Heart left ventricle (tissue), 16 donors: ENCODE data around the gene GRK5. TPM values are rescaled to one million over a fixed set of nuclear protein-coding genes. Genes with fewer than 3 reads are reported as not detected.

Experiments used
- ATAC-seq, 4 donors: fragments of 200-7000 bp; cut with Tn5 transposase; one replicate each; pipeline ENCODE4 v1.9.1; 2020 to 2022; ENCODE audit warnings: moderate library complexity in 4 of 4, mild to moderate bottlenecking in 3 of 4, moderate number of reproducible peaks in 1 of 4
- DNase-seq, 5 donors: peaks; one replicate each; pipeline ENCODE4 v3.0.0-alpha.2; 2020
- H3K27ac ChIP-seq, 12 donors: fragments of 200-600 bp; sonication (generic) in 4 of 12; one replicate each; pipeline versions ENCODE4 v1.5.0 to v1.8.0; 2016 to 2022; ENCODE audit warnings: mild to moderate bottlenecking in 2 of 12
- H3K27me3 ChIP-seq, 9 donors: fragments of 200-600 bp; sonication (generic) in 2 of 9; one replicate each; pipeline versions ENCODE4 v1.5.1 to v1.8.0; 2016 to 2022; ENCODE audit warnings: mild to moderate bottlenecking in 3 of 9
- H3K36me3 ChIP-seq, 9 donors: fragments of 200-600 bp; sonication (generic) in 2 of 9; one replicate each; pipeline versions ENCODE4 v1.5.0 to v1.8.0; 2018 to 2022; ENCODE audit warnings: mild to moderate bottlenecking in 2 of 9
- H3K4me1 ChIP-seq, 12 donors: fragments of 200-600 bp; sonication (generic) in 4 of 12; one replicate each; pipeline versions ENCODE4 v1.5.0 to v1.8.0; 2016 to 2022; ENCODE audit warnings: mild to moderate bottlenecking in 3 of 12
- H3K4me3 ChIP-seq, 12 donors: fragments of 200-600 bp; sonication (generic) in 4 of 12; one replicate each; pipeline versions ENCODE4 v1.5.0 to v1.8.0; 2017 to 2022; ENCODE audit warnings: mild to moderate bottlenecking in 9 of 12, moderate library complexity in 4 of 12
- H3K9me3 ChIP-seq, 12 donors: fragments of 200-600 bp; sonication (generic) in 4 of 12; one replicate each; pipeline versions ENCODE4 v1.5.0 to v1.8.0; 2016 to 2022; ENCODE audit warnings: mild to moderate bottlenecking in 1 of 12
- POLR2A ChIP-seq, 2 donors: fragments of 450-650 bp; IDR thresholded peaks; one replicate each; pipeline ENCODE4 v1.6.1; 2017; ENCODE audit warnings: antibody characterized with exemption in 2 of 2, mild to moderate bottlenecking in 2 of 2, moderate library complexity in 2 of 2
- WGBS, 4 donors: extraction: QIAGEN DNeasy Blood & Tissue Kit in 2 of 4; methylation state at CpG; one replicate each; pipeline versions ENCODE4 v1.1.5 to v1.1.7; 2013 to 2018; 5-methylcytosine and 5-hydroxymethylcytosine counted together
- intact Hi-C, 10 donors: fragments of 100-400 bp; cut with DNase I; formaldehyde crosslinking; loops; one replicate each; pipeline versions ENCODE4 v1.11.1 to v1.14.2; 2022
- polyA plus RNA-seq, 2 donors: library from polyadenylated mRNA; stranded (reverse); fragments of 200-250 nt; gene quantifications; one replicate each; pipeline ENCODE4 v1.2.3, GENCODE V29; 2013
- total RNA-seq, 9 donors: library from RNA; depleted of rRNA in 2 of 9; stranded (reverse); fragments of >200 nt in 2 of 9; fragmentation: NEBNext Ultra II Directional in 3 of 9; extraction: Animal tissue kit (Norgen Biotek cat#: 25700) in 3 of 9; gene quantifications; one replicate each; pipeline versions ENCODE4 v1.1.0 to v1.2.4, GENCODE V29; 2016 to 2023
- TF ChIP-seq, protein P1 (sequence below), 12 donors: fragments of 200-600 bp; sonication (generic) in 4 of 12; IDR thresholded peaks; one replicate each; pipeline versions ENCODE4 v1.5.0 to v1.8.0; 2018 to 2022; ENCODE audit warnings: antibody characterized with exemption in 12 of 12, mild to moderate bottlenecking in 5 of 12
- donor health status: ischemic (EF 13 %, LVEDD 7.1; RV severe dilation, severe dysfunction).
- donor health status: healthy with polysubstance abuse.
- donor health status: DM: no; HTN: yes; CAD: no.
- donor health status: DM: no; HTN: no; CAD: no.
- donor health status: ischemic (EF 25% LVEDD 6.9; RV normal size, moderate dysfunction).
- donor health status: ischemic (EF 25% LVEDD 5.7; RV mildly dilated, moderate dysfunction).
- donor health status: healthy.
- donor health status: DM: yes; HTN: yes; CAD: no.
- donor health status: ischemic (EF 35%, LVEDD 5.7; RV mildly dilated, moderate dysfunction).
- donor health status: nonischemic (EF 11% LVEDD 7.7; RV severe dilation, severe dysfunction).
- donor health status: DM: yes; HTN: yes; CAD: no.
- donor health status: PGD.
- donor health status: ischemic (EF 29% LVEDD 5.4; RV normal size, mild dysfunction).
- donor health status: nonischemic (EF 23%, LVEDD 6.1; RV moderate dilation, normal function).

The GRK5 gene
- total and polyA plus RNA-seq, 11 donors = 13.1 to 58.0 (median 30.2) TPM

DNA sequence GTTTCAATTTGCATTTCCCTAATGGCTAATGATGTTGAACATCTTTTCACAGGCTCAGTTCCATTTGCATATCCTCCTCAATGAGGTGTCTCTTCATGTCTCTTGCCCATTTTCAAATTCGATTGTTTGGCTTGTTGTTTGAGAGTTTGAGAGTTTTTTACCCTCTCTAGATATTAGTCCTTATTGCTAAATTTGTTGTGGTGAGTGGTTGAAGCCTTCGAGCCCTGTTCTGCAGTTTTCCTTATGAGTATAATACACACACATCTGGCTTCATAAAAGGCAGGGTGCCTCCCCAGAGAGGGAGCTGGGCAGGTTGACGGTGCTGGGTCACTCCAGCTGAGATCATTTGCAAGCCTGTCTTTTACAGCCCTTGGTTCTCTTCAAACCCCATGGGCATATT, 270.1 kb downstream of the GRK5 start:
- ATAC-seq (no peak), DNase-seq (no peak)
- Histone ChIP-seq H3K27ac (no peak overlapping the region), H3K4me3 (no peak overlapping the region), H3K36me3 (no peaks in the 10 kb centered on the region), H3K4me1 (peaks cover 0 to 15% (median 0%) of the 10 kb centered on the region in 12 donors), H3K27me3 (peaks cover 0 to 5% (median 0%) of the 10 kb centered on the region in 9 donors), H3K9me3 (no peaks in the 10 kb centered on the region)
- 73 to 80% (median 75%) methylated on average over 3 of the region's 3 CpGs for WGBS, 4 donors
- TF ChIP-seq POLR2A (IDR thresholded peaks at IDR 0.05) = no peak
- TF ChIP-seq, protein P1, sequence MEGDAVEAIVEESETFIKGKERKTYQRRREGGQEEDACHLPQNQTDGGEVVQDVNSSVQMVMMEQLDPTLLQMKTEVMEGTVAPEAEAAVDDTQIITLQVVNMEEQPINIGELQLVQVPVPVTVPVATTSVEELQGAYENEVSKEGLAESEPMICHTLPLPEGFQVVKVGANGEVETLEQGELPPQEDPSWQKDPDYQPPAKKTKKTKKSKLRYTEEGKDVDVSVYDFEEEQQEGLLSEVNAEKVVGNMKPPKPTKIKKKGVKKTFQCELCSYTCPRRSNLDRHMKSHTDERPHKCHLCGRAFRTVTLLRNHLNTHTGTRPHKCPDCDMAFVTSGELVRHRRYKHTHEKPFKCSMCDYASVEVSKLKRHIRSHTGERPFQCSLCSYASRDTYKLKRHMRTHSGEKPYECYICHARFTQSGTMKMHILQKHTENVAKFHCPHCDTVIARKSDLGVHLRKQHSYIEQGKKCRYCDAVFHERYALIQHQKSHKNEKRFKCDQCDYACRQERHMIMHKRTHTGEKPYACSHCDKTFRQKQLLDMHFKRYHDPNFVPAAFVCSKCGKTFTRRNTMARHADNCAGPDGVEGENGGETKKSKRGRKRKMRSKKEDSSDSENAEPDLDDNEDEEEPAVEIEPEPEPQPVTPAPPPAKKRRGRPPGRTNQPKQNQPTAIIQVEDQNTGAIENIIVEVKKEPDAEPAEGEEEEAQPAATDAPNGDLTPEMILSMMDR (IDR thresholded peaks at IDR 0.05) = no peak
- intact Hi-C loops = no loop called here

DNA sequence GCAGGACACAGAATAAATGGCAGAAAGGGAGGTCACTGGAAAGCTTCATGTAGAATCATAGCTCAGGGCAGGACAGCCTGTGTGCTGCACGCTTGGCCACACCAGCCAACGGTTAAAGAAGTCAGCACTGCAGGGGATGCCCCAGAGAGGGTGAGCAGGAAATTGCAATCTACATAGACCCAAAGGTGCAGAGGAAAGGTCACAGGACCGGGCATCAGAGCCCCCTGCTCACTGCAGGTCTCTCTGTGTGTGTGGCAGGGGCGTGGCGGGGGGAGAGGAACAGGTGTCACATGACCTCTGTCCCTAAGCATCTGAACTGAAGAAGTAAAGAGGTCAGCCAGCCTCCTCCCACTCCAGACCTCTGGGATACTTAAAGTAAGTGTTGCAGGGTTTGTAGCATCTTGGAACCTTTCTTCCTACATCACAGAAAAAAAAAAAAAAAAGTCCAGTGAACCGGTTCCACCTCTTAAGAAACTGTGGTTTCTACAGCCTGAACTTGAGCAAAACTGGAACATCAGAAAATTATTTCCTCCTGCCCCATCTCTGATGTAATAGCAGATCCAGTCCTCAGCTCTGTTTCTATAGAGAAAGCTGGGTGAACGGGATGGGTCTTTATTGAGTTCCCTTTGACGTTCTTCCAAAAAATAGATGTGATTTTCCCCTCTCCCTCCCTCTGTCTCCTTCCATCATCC, 270.9 kb downstream of the GRK5 start:
- Histone ChIP-seq H3K4me3 (no peak overlapping the region), H3K27me3 (peaks cover 0 to 5% (median 0%) of the 10 kb centered on the region in 9 donors), H3K4me1 (peaks cover 0 to 15% (median 0%) of the 10 kb centered on the region in 12 donors), H3K9me3 (no peaks in the 10 kb centered on the region), H3K27ac (no peak overlapping the region), H3K36me3 (no peaks in the 10 kb centered on the region)
- no peak for DNase-seq
- intact Hi-C loops = no loop called here
- TF ChIP-seq, protein P1 (IDR thresholded peaks at IDR 0.05) = no peak
- TF ChIP-seq POLR2A (IDR thresholded peaks at IDR 0.05) = no peak
- ATAC-seq = no peak
- 61 to 76% (median 68%) methylated on average over 8 of the region's 8 CpGs for WGBS, 4 donors

DNA sequence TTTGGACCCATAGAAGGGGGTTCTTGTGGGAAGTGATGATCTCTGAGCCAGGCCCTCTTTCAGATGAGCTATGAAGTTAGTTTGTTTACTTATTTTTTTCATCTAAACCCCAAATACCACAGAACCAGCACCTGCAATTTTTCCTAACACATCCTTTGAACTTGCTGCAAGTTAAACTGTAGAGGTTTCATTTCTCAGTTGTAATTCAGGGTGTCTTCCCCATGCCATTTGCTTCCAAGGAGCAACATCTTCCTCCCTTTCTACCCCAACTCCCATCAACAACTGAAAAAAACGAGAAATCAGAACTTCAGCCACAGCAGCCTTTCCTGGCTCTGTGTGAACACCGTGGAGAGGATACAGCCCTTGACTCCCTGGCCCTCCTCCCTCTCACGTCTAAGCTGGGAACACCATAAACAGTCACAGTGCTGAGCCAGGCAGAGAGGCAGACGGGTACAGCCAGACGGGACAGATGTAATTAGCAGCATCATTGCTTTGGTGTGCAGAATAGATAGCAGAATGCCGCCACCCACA, 271.5 kb downstream of the GRK5 start:
- Histone ChIP-seq H3K4me3 (no peak overlapping the region), H3K4me1 (peaks cover 0 to 15% (median 0%) of the 10 kb centered on the region in 12 donors), H3K9me3 (no peaks in the 10 kb centered on the region), H3K27me3 (peaks cover 0 to 5% (median 0%) of the 10 kb centered on the region in 9 donors), H3K36me3 (no peaks in the 10 kb centered on the region), H3K27ac (no peak overlapping the region)
- ATAC-seq (peak in 3 of 4 donors; percentile 64 to 85 (median 77)), DNase-seq (no peak)
- TF ChIP-seq, protein P1 (IDR thresholded peaks at IDR 0.05) = no peak
- no peak for TF ChIP-seq POLR2A (IDR thresholded peaks at IDR 0.05)
- intact Hi-C loops = no loop called here
- 16 to 28% (median 23%) methylated on average over 6 of the region's 6 CpGs for WGBS, 4 donors

DNA sequence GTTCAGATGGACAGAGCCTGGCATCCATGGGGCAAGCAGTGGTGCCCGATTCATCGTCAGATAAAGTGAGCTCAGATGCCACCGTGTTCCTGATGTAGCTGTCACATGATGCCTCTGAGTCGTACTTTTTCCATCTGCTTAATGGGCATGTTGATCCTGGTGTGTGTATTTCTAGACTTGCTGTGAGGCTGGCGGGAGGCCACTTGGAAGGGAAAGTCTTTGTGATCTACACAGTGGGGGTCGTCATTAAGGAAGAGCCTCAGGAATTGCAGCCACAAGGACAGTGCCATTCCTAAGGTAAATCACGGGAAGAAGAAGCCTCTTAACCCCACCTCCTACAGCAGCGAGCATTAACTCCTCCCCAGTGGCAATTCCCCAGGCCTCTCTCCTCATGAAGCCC, 272.2 kb downstream of the GRK5 start:
- Histone ChIP-seq H3K27ac (no peak overlapping the region), H3K9me3 (no peaks in the 10 kb centered on the region), H3K36me3 (no peaks in the 10 kb centered on the region), H3K4me3 (no peak overlapping the region), H3K4me1 (peaks cover 0 to 15% (median 0%) of the 10 kb centered on the region in 12 donors), H3K27me3 (peaks cover 0 to 5% (median 0%) of the 10 kb centered on the region in 9 donors)
- DNase-seq = no peak
- TF ChIP-seq POLR2A (IDR thresholded peaks at IDR 0.05) = no peak
- TF ChIP-seq, protein P1 (IDR thresholded peaks at IDR 0.05) = no peak
- ATAC-seq = no peak
- intact Hi-C loops = no loop called here
- WGBS, 4 donors = 35 to 42% (median 37%) methylated on average over 8 of the region's 8 CpGs
